Measurements from ENCODE around the gene TAF1D.
"Not testable (repeated sequence)": the region's sequence is repeated elsewhere in the genome, so short reads cannot be mapped to it uniquely, and the experiment has no call there.

The TAF1D gene, protein sequence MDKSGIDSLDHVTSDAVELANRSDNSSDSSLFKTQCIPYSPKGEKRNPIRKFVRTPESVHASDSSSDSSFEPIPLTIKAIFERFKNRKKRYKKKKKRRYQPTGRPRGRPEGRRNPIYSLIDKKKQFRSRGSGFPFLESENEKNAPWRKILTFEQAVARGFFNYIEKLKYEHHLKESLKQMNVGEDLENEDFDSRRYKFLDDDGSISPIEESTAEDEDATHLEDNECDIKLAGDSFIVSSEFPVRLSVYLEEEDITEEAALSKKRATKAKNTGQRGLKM

DNA sequence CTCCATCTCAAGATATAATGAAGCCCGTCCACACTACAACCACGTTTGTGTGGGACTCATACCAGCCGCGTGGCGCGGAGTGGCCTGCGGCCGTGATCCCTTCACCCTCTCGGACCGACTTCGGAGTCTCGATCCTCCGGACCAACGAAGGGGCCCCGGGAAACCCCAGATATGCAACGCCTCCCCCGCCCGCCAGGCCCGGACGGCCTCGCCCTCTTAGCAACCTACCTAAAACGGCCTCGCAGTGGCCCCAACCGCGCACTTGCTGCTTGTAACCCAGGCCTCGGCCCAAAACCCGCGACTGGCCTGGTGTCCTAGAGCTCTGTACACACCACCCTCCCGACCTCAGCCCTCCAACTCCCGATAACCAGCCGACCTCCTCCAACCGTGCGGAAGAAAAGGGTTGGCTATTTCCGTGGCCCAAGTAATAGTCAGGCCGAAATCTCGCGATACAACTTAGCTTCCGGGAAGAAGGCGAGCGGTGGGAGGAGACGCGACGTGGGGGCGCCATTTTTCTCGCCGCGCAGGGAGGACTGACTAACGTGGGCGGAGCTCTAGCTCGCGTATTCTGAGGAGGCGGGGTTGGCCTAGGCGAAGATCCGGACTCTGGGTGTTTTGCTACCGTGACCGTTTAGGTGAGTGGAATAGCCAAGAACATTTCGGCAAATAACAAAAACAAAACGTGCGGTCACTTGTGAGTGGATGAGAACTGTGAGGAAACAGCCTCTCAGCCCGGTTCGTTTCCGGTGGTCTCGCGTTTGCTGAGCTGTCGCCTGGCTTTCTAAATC, at the start of gene TAF1D, which contains the start of gene C11orf54:
TAF1D (minus strand) TSS at position 402 of the 788 bp plus-strand sequence. CDS start 2,191 bp downstream, outside the sequence.
C11orf54 (plus strand) TSS at position 579 of the 788 bp plus-strand sequence. CDS start 5,722 bp downstream, outside the sequence.
- ATAC-seq: peak; percentile 77 to 83

DNA sequence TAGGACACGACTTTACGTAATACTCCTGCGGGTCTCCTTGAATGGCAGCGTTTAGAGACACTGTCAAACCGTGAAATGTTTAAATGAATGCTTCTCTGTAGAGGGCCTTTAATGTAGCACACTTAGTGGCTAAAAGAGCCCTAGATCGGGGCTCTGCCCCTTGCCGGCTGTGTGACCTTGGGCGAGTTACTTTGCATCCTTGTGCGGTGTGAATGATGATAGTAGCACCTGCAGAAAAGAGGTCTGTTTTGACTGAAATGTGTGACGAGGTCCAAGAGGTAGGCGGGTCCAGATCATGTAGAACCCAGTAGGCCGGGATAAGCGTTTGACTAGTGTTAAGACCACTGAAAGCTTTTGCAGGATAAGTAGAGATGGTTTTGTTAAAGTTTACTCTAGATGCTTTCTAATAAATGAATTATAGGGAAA, 43.7 kb upstream of the TAF1D start:
- peak; percentile 22 to 39 for ATAC-seq

DNA sequence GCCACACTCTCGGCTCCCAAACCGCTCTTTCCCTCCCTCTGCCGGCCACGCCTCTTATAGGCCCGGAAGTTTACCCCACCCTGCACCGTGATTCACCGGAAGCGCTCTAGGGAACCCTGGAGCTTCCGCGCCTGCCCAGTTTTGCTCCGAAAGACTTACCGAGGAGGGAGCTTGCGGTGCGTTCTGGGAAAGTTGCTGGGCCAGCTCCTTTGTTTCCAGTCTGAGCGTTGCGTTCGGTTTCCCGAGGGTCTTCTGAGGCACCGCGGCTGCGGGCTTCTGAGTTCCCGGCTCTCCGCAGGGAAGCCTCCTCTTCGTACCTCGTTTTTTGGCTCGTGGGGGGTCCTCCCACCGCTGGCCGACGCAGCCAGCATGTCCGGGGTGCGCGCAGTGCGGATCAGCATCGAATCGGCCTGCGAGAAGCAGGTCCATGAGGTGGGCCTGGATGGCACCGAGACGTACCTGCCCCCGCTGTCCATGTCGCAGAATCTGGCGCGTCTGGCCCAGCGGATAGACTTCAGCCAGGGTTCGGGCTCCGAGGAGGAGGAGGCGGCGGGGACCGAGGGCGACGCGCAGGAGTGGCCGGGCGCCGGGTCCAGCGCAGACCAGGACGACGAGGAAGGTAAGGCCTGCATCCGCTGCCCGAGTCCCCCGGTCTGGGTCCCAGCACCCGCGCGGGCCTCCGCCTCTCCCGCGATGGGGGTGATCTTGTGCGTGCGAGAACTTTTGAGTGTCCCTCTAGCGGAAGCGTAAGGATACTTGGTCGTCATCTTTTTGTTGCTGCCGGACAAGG, 43.0 kb upstream of the TAF1D start, which contains the start of gene MED17:
MED17 (plus strand) TSS at position 138 of the 790 bp plus-strand sequence; CDS start at position 370, 232 bp downstream.
- ATAC-seq: peak; percentile 97

DNA sequence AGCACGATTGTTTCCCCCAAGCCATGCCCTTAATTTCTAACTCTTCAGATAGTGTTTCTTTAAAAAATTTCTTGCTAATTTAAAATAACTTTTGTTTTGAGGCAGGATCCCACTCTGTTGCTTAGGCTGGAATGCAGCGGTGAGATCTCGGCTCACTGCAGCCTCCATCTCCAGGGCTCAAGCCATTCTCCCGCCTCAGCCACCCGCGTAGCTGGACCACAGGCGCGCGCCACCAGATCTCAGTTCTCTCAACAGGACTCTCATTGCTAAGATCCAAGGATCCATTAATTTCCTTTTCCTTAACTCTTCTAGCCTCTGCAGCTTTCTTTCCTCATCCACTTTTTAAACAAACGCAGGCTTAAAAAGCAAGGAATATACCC, 42.5 kb upstream of the TAF1D start:
- ATAC-seq: peak; percentile 28 to 31

DNA sequence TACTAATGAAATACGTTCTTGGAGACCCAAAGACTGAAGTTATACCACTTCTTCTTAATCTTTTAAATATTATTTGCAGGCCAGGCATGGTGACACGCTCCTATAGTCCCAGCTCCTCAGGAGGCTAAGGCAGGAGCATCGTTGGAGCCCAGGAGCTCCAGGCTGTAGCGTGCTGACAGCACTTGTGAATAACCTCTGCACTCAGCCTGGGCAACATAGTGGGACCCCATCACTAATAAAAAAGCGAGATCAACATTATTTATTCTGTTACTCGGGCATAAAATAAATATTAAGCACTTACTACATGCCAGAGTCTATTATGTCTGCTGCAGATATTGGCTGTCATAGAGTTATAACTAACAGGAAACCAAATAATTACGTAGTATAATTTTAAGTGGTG, 42.1 kb upstream of the TAF1D start:
- no peak for ATAC-seq

DNA sequence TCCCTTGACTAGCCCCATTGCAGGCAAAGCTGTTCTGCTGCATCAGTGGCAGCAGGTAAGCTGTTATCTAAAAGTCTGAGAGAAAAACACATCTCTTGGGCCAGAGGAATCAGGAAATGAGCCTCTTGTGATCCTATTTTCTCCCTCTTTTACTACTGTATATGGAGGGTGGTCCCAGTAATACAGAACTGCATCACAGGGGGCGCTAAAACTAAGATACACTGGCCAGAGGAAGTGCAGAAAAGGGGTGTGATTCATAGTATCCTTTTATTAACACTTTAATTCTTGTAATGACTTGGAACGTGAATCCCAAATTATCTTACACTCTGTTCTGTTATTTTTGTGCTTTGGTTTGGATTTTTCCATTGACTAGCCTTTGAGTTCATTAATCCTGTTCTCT, 34.0 kb upstream of the TAF1D start:
- no peak for ATAC-seq

DNA sequence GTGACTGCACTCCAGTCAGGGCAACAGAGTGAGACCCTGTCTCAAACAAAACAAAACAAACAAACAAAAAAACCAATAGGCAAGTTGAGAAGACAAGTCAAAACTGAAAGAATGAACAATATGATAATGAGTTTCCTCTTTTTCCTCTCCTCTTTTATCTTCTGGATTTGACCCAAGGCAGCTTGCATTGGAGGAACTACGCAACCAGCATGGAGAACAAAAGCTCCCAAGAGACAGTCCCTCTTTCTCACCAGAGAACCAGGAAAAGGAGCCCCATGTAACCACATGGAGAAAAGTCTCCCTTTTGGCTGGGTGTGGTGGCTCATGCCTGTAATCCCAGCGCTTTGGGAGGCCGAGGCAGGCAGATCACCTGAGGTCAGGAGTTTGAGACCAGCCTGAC, 33.3 kb upstream of the TAF1D start:
- ATAC-seq: not testable (repeated sequence)

DNA sequence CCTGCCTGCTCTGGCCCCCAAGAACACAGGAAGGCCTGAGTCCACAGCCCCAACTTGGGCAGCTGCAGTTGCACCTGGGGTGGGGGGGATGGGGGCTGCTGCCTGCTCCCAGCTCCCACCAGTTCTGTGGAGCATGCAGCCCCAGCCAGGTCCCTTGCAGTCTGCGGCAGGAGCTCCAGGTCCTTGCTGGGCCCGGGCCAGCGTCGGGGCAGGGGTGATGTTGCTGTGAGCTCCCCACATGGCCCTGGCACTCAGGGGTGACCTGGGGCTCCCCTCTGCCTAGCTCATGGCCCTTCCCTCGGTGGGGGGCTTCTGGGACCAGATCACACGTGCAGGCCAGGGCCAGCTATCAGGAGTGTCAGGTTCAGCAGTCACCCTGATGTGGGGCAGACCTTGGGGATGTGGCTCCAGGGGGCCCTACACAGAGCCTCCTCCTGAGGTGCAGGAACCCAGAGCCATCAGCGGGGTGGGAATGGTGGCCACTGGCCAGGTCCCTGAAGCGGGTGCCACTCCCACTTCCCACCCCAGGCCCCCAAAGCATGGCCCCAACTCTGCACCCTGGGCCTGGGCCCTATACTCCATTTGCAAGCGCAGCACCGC, 32.4 kb upstream of the TAF1D start:
- no peak for ATAC-seq

DNA sequence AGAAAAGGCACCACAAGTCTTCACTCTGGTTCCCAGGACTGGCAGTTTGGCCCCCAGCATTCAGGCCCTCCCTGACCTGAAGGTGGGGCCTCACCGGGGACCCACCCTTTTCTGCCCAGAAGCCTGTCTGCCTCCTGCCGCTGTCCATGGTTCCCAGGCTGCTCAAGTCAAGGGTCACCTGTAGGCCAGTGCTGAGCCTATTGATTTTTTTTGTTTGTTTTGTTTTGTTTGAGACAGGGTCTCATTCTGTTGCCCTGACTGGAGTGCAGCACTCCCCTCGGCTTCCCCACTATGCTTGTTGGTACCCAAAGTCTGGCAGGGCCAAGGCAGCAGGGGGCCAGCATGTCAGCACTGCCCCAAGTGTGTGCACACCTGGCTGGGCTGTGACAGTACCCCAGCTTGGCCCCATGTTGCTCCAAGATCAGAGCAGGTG, 31.8 kb upstream of the TAF1D start:
- no peak for ATAC-seq

DNA sequence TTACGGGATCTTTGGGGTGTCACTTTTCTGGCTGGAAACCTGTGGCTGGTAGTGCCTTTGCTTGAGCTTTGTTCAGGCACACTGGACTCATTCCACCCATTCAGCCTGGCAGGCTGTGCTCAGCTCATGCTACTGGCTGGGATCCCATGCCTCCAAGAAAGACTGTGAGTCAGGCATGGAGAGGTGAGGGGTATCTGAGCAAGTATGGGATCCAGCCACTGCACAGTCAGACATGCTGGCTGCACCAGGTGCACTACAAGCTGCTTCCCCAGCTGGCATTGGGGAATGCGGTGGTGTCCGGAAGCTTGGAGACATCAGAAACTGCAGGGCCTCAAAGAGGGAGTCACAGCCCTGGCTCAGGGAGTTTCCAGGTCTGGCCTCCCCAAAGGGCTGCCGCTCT, 30.8 kb upstream of the TAF1D start:
- ATAC-seq: no peak

DNA sequence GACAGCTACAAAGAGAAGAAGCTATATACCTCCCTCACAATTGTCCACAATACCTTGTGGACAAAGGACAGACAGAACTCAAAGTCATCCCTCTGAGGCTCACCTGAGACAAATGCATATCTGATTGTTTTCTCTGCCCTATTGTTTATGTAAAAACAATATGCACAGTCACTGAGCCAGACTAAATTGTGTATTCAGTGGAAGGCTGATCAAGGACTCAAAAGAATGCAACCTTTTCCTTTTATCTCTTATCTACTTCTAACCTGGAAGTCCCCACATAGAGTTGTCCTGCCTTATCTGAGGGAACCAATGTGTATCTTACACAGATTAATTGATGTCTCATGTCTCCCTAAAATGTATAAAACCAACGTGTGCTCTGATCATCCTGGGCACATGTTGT, 28.9 kb upstream of the TAF1D start:
- ATAC-seq: no peak

DNA sequence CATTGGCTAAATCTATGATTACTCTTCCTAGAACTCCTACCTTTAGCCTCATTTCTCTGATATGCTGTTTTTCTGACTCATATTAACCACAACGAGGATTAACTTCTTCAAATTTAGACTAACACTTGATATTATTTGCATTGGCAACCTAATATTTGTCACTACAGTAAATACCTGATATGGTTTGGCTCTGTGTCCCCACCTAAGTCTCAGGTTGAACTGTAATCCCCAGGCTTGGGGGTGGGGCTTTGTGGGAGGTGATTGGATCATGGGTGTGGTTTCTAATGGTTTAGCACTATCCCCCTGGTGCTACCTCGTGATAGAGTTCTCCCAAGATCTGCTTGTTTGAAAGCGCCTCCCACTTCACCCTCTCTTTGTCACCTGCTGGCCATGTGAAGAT, 25.7 kb upstream of the TAF1D start:
- no peak for ATAC-seq

DNA sequence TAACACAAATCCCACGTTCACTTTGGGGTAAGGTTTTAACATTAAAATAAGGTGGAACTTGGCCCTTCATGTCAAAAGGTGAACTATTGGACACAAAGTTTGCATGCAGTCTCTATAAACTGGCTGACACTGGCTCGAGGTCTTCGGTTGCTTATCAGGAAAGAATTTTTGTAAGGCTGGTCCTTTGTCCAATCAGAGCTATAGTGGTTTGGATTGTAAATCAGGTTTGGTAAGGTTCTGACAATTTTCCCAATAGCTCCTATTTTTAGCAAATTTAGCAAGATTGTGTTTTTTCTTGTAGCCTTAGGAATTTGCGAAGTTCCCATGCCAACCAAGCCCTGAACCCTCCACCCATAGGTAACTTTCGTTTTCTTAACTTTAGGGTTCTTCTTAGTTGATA, 25.2 kb upstream of the TAF1D start:
- no peak for ATAC-seq

DNA sequence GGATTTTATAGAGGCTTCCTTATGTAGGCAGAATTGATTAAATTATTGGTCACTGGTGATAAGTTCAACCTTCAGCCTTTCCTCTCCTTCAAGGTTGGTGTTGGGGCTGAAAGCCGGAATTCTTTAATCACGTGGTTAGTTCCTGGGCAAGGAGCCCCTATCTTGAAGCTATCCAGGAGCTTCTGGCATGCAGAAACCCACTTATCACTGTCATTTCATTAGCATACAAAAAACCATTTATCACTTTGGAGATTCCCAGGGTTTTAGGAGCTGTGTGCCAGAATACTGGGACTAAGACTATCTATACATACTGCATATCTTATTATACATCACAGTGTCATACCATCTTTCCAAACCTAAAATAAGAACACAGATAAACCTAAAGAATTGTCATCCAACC, 24.3 kb upstream of the TAF1D start:
- no peak for ATAC-seq

DNA sequence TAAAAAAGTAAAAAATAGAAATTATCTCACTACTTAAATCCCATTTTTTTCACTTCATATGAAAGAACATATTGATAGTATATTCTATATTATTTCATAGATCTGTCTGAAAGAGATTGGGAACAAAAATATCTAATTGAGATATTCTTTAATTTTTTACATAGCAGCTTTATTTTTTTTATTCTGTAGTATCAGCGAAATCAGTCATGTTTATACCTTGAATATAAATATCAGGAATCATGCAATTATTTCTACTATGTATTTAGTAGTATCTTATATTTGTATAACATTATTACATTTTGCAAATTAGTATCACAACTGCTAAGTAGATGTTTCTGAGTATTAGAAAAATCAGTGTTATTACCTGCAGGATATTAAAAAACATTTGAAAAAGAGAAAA, 20.6 kb upstream of the TAF1D start:
- no peak for ATAC-seq

DNA sequence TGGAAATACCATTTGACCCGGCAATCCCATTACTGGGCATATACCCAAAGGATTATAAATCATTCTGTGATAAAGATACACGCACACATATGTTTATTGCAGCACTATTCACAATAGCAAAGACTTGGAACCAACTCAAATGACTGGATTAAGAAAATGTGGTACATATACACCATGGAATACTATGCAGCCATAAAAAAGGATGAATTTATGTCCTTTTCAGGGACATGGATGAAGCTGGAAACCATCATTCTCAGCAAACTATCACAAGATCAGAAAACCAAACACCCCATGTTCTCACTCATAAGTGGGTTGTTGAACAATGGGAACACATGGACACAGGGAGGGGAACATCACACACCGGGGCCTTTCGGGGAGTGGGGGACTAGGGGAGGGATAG, 17.8 kb upstream of the TAF1D start:
- ATAC-seq: not testable (repeated sequence)

DNA sequence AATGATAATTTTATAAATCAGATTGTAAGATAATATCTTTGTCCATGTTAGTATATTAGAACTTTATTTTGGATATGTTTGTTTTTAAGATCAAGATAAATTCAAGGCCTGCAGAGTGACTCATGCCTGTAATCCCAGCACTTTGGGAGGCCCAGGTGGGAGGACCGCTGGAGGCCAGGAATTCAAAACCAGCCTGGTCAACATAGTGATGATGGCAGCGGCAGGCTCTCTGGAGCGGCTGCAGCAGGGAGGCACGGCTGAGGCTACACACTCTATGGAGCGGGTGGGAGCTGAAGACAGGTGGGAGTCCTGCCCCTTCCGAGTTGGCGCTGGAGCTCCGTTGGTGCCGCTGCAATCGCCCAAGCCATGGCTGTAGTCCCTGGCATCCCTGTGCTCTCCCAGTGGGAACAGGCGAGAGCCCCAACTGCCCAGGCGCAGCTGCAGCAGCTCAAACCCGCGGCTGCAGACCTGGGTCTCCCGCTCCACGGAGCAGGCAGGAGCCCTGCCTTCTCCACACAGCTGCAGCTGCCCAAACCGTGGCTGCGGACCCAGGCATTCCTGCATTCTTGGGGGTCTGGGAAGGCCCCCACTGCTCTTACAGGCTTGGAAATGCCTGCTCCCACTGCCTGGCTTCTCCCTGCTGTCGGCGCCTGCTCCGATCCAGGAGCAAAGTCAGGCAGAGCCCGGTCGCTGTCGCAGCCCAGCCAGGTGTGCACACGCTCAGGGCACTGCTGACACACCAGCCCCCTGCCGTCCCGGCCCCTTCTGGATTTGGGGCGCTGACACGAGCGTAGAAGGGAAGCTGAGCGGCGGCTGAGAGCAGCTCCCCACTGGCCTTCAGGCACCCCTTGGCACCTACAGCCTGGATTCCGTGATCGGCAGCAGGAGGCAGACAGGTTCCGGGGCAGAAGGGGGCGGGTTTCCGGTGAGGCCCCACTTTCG, 16.9 kb upstream of the TAF1D start:
- ATAC-seq: no peak

DNA sequence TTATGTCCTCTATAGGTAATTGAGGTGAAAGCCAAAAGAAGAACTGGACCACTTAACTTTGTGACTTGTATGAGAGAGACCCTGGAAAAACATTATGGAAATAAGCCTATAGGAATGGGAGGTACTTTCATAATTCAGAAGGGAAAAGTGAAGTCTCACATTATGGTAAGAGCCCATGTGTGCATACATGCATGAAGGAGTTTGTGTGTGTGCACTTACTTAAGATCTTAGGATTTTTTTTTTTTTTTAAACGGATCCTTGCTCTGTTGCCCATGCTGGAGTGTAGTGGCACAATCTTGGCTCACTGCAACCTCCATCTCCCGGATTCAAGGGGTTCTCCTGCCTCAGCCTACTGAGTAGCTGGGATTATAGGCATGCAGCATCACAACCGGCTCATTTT, 16.0 kb upstream of the TAF1D start:
- no peak for ATAC-seq

DNA sequence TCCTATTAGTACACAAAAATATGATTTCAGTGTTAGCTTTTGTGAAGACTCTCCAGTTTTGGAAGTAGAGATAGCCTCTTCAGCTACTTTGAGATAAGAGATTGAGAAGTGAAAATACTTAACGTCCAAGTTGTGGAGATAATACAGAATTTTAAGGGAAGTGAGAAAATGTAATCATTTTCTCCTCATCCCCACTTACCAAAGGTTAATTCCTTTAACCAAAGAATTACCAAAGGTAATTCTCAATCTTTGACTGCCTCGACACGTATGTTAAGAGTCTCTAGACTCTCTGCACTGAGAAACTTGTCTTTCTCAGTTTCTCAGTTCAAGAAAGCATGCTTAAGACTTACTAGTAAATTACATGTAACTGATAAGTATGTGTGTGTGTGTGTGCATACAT, 15.5 kb upstream of the TAF1D start:
- no peak for ATAC-seq

DNA sequence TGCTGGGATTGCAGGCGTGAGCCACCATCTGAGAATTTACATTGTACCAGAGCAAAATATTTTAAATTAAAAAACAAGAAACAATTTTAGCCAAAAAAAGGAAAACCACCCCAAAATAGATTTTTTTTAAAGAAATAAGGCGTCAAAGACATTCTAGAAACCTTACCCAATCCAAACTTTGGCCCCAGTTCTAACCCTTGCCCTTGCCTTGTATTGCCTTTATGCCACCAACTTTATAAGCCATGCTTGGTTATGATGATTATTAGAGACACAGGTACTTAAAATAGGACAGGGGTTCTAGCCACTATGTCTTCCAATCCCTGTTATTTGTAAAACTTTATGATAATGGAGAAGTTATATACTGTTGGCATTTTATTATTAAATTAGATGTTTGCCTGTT, 11.9 kb upstream of the TAF1D start:
- no peak for ATAC-seq

DNA sequence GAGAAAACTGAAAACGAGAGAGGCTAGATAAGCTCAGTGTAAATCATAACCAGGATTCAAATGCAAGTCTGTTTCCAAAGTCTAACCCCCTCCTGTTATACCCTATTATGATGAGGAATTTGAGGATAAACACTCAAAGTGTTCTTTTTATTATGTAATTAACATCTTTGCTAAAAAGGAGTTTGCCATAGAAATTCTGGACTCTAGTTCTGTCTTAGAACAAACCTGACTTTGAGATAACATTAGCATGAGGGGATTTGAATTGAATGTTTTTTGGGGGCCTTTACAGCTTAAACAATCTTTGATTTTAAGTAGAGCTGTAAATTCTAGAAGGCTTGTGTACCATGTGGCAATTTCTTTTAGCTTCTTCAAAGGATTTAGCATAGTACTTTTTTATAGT, 9.7 kb upstream of the TAF1D start:
- ATAC-seq: no peak

DNA sequence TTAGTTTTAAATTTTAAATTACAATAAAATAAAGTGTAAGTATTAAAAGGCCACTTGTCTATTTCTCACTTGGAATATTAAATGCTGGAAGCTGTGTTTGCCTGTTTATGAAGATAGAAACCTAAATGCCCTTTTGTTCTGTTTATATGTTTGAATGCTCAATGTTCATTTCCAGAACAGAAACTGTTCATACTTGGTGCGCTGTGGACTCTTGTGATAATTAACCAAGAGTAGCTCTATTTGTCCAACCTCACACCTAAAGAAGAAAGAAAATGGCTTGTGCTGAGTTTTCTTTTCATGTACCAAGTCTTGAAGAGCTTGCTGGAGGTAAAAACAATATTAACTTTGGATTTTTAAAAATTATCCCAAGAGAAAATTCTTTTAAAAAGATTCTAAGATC, 5.8 kb upstream of the TAF1D start:
- ATAC-seq: no peak

Data from activated CD4-positive, CD25-positive, alpha-beta regulatory T cell treated with anti-CD3 and anti-CD28 coated beads, Interleukin-2, amount 50 U/mL, for 24 hours (primary cell).